ENCODE measurements around the gene RRP15. TPM values are rescaled to one million over a fixed set of nuclear protein-coding genes. Genes with fewer than 3 reads are reported as not detected.

The RRP15 gene
- total and polyA plus RNA-seq, 7 donors = 1.8 to 8.9 (median 6.1) TPM

DNA sequence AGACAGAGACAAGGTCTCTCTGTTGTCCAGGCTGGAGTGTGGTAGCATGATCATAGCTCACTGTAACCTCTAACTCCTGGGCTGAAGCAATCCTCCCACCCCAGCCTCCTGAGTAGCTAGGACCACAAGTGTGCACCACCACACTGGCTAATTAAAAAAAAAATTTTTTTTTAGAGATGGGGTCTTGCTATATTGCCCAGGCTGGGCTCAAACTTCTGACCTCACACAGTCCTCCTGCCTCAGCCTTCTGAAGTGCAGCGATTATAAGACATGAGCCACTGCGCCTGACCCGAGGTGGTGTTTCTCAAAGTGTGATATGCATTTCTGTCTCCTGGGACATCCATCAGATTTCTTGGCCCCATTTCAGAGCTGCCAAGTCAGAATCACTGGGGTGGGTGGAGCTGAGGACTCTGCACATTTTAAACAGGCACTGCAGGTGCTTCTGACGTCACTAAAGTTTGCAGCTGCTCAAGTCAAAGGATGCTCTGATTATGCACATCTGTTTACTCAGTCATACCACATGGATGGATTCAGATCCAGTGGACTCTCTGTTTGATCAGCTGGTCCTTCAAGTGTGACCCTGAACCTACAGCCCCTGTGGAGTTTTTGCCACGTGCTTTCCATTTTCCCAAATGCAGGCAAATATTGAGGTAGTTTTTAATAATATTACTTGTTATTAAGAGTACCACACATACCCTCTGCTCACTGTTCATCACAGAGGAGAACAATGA is 81.4 kb downstream of the RRP15 start:
- H3K36me3 ChIP-seq = no peaks in the 10 kb centered on the region
- intact Hi-C loops (cut with DNase I) = no loop called here
- TF ChIP-seq, protein P1, sequence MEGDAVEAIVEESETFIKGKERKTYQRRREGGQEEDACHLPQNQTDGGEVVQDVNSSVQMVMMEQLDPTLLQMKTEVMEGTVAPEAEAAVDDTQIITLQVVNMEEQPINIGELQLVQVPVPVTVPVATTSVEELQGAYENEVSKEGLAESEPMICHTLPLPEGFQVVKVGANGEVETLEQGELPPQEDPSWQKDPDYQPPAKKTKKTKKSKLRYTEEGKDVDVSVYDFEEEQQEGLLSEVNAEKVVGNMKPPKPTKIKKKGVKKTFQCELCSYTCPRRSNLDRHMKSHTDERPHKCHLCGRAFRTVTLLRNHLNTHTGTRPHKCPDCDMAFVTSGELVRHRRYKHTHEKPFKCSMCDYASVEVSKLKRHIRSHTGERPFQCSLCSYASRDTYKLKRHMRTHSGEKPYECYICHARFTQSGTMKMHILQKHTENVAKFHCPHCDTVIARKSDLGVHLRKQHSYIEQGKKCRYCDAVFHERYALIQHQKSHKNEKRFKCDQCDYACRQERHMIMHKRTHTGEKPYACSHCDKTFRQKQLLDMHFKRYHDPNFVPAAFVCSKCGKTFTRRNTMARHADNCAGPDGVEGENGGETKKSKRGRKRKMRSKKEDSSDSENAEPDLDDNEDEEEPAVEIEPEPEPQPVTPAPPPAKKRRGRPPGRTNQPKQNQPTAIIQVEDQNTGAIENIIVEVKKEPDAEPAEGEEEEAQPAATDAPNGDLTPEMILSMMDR (IDR thresholded peaks at IDR 0.05) = no peak
- TF ChIP-seq POLR2AphosphoS5 (IDR thresholded peaks at IDR 0.05) (no peak), EP300 (IDR thresholded peaks at IDR 0.05) (no peak), POLR2A (IDR thresholded peaks at IDR 0.05) (no peak)
- peaks cover 0 to 81% (median 69%) of the 10 kb centered on the region in 4 donors for H3K4me1 ChIP-seq
- H3K9me3 ChIP-seq = no peaks in the 10 kb centered on the region
- peak overlapping the region; percentile 56 to 77 (median 69) for H3K27ac ChIP-seq
- H3K27me3 ChIP-seq = no peaks in the 10 kb centered on the region
- no peak overlapping the region for H3K4me3 ChIP-seq
- no peak for DNase-seq
- 62 to 80% methylated on average over 5 of the region's 5 CpGs for WGBS, 2 donors

DNA sequence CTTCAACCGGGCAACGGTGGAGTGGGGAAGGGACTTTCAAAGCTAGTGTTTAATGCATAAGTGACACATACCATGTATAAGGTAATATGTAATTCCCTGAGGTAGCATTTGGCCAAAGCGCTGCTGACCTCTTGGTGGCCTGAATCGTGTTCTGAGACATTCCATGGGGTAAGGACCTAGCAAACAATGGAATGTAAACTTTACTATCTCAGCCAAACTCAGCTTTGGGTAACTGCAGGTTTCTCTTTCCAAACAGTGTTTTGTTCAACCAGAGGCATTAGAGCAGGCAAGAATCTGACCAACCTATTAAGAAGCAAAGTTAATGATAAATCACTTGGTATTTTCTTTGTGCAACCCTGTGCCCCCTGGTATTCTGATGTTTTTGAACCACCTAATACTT is 82.0 kb downstream of the RRP15 start:
- H3K4me3 ChIP-seq = no peak overlapping the region
- peak overlapping the region; percentile 47 to 77 (median 64) for H3K27ac ChIP-seq
- no peaks in the 10 kb centered on the region for H3K36me3 ChIP-seq
- H3K27me3 ChIP-seq = no peaks in the 10 kb centered on the region
- TF ChIP-seq EP300 (IDR thresholded peaks at IDR 0.05) = no peak
- TF ChIP-seq, protein P1 (IDR thresholded peaks at IDR 0.05) = no peak
- TF ChIP-seq POLR2AphosphoS5 (IDR thresholded peaks at IDR 0.05) = no peak
- TF ChIP-seq POLR2A (IDR thresholded peaks at IDR 0.05) = no peak
- H3K4me1 ChIP-seq = peaks cover 0 to 81% (median 69%) of the 10 kb centered on the region in 4 donors
- 37 to 52% methylated on average over 4 of the region's 4 CpGs for WGBS, 2 donors
- DNase-seq = no peak
- intact Hi-C loops (cut with DNase I) = no loop called here
- H3K9me3 ChIP-seq = no peaks in the 10 kb centered on the region

DNA sequence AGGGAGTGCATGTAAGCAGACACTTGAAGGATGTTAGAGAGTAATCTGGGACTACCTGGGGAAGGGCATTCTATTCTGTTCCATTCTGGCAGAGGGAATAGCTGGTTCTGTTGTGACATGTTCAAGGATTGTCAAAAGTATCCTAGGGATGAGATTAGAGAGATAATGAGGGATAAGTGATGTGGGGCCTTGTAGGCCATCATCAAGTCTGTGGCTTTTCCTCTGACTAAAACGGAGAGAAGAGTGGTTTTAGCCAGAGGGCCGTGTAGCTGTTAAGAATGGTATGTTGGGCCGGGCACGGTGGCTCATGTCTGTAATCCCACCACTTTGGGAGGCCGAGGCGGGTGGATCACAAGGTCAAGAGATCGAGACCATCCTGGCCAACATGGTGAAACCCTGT is 83.6 kb downstream of the RRP15 start:
- intact Hi-C loops (cut with DNase I) = no loop called here
- WGBS, 2 donors = 93 to 95% methylated on average over 7 of the region's 7 CpGs
- peak overlapping the region in 2 of 4 donors; percentile 4 to 77 for H3K27ac ChIP-seq
- TF ChIP-seq EP300 (IDR thresholded peaks at IDR 0.05) = no peak
- no peak for TF ChIP-seq POLR2A (IDR thresholded peaks at IDR 0.05)
- TF ChIP-seq POLR2AphosphoS5 (IDR thresholded peaks at IDR 0.05) = no peak
- TF ChIP-seq, protein P1 (IDR thresholded peaks at IDR 0.05) = no peak
- H3K4me1 ChIP-seq = peaks cover 0 to 73% (median 63%) of the 10 kb centered on the region in 4 donors
- no peaks in the 10 kb centered on the region for H3K27me3 ChIP-seq
- DNase-seq = no peak
- H3K36me3 ChIP-seq = no peaks in the 10 kb centered on the region
- H3K9me3 ChIP-seq = no peaks in the 10 kb centered on the region
- H3K4me3 ChIP-seq = no peak overlapping the region

DNA sequence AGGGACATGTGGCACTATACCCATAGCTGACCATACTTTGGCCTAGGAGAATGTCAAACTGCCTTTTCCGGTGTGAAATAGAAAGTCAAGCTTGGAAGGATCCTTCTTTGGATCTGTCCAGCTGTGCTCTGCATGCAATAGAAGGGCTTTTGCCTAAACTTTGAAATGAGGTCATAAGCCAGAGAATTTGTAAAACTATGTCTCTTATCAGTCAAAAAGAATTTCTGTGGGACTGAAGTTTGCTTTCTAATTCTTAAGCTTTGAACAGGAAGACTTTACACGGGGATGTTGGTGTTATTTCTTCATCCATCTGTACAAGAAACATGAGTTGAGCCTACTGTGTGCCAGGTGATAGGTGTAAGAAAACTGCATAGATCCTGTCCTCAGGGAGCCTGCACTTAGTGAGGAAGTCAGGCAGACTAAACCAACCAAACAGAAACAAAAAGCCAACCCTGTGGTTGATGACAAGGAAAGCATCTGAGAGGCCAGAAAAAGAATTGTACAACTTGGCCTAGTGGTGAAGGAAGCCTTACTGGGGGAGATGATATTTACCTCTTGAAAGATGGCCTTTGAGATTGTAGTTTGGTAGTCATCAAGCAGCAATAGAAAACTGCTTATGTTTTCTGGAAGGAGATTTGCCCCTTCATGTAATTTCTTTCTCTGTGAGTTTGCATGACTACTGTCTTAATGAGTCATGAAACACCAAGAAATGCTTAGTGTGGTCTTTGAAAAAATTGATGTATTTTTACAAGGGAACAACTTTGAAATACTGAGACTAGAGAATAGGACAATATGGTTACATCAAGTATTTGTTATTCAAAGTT is 84.8 kb downstream of the RRP15 start:
- TF ChIP-seq, protein P1 (IDR thresholded peaks at IDR 0.05) = no peak
- TF ChIP-seq POLR2A (IDR thresholded peaks at IDR 0.05) = no peak
- no peak for TF ChIP-seq EP300 (IDR thresholded peaks at IDR 0.05)
- no peak for TF ChIP-seq POLR2AphosphoS5 (IDR thresholded peaks at IDR 0.05)
- intact Hi-C loops (cut with DNase I) = no loop called here
- no peaks in the 10 kb centered on the region for H3K9me3 ChIP-seq
- peak overlapping the region in 2 of 4 donors; percentile 55 to 59 for H3K27ac ChIP-seq
- H3K4me1 ChIP-seq = peaks cover 0 to 73% (median 64%) of the 10 kb centered on the region in 4 donors
- WGBS, 2 donors = 82 to 86% methylated on average over 2 of the region's 2 CpGs
- H3K4me3 ChIP-seq = no peak overlapping the region
- no peaks in the 10 kb centered on the region for H3K36me3 ChIP-seq
- no peak for DNase-seq
- H3K27me3 ChIP-seq = no peaks in the 10 kb centered on the region
